Measurements from ENCODE around the gene GJC3.

GJC3 gene

GRCh38 chr7:99927536-99927935 lies 1.9 kb downstream of the GJC3 start:
- no peak for ATAC-seq
- TF ChIP-seq ESRRG (CRISPR knock-in tag; IDR thresholded peaks at IDR 0.05) (no peak), CSRNP3 (CRISPR knock-in tag; IDR thresholded peaks at IDR 0.05) (no peak), CREB5 (CRISPR knock-in tag; IDR thresholded peaks at IDR 0.05; ENCODE audit: low read depth) (no peak), RARB (CRISPR knock-in tag; IDR thresholded peaks at IDR 0.05) (no peak), TCF4 (CRISPR knock-in tag; IDR thresholded peaks at IDR 0.05; ENCODE audit: borderline replicate concordance) (no peak), GLIS3 (CRISPR knock-in tag; IDR thresholded peaks at IDR 0.05) (no peak), ZC3H10 (CRISPR knock-in tag; IDR thresholded peaks at IDR 0.05) (no peak), ISL1 (CRISPR knock-in tag; IDR thresholded peaks at IDR 0.05) (no peak), OSR1 (CRISPR knock-in tag; IDR thresholded peaks at IDR 0.05) (no peak), CSDC2 (CRISPR knock-in tag; IDR thresholded peaks at IDR 0.05) (no peak), PATZ1 (CRISPR knock-in tag; IDR thresholded peaks at IDR 0.05; ENCODE audit: borderline replicate concordance) (no peak), ZNF70 (CRISPR knock-in tag; IDR thresholded peaks at IDR 0.05) (no peak)

GRCh38 chr7:99926321-99926720 lies 3.1 kb downstream of the GJC3 start:
- no peak for ATAC-seq
- TF ChIP-seq ESRRG (CRISPR knock-in tag; IDR thresholded peaks at IDR 0.05) = no peak
- TF ChIP-seq CSRNP3 (CRISPR knock-in tag; IDR thresholded peaks at IDR 0.05) = no peak
- TF ChIP-seq ZFP30 (CRISPR knock-in tag; IDR thresholded peaks at IDR 0.05) = no peak
- TF ChIP-seq CSDC2 (CRISPR knock-in tag; IDR thresholded peaks at IDR 0.05) = no peak
- no peak for TF ChIP-seq ZNF565 (CRISPR knock-in tag; conservative IDR thresholded peaks at IDR 0.05; ENCODE audit: low read depth)
- no peak for TF ChIP-seq ZC3H10 (CRISPR knock-in tag; IDR thresholded peaks at IDR 0.05)
- no peak for TF ChIP-seq RARB (CRISPR knock-in tag; IDR thresholded peaks at IDR 0.05)
- TF ChIP-seq TCF4 (CRISPR knock-in tag; IDR thresholded peaks at IDR 0.05; ENCODE audit: borderline replicate concordance) = no peak
- TF ChIP-seq POU6F1 (CRISPR knock-in tag; IDR thresholded peaks at IDR 0.05; ENCODE audit: borderline replicate concordance, low read depth) = no peak
- TF ChIP-seq PPARA (CRISPR knock-in tag; IDR thresholded peaks at IDR 0.05; ENCODE audit: borderline replicate concordance) = no peak
- TF ChIP-seq ZNF8 (CRISPR knock-in tag; IDR thresholded peaks at IDR 0.05) = no peak
- no peak for TF ChIP-seq ZFP3 (CRISPR knock-in tag; IDR thresholded peaks at IDR 0.05)
- no peak for TF ChIP-seq ISL1 (CRISPR knock-in tag; IDR thresholded peaks at IDR 0.05)
- TF ChIP-seq PATZ1 (CRISPR knock-in tag; IDR thresholded peaks at IDR 0.05; ENCODE audit: borderline replicate concordance) = no peak
- TF ChIP-seq CREB5 (CRISPR knock-in tag; IDR thresholded peaks at IDR 0.05; ENCODE audit: low read depth) = no peak
- TF ChIP-seq TOX (CRISPR knock-in tag; IDR thresholded peaks at IDR 0.05; ENCODE audit: borderline replicate concordance) = no peak
- TF ChIP-seq ZNF70 (CRISPR knock-in tag; IDR thresholded peaks at IDR 0.05) = no peak

Data from SK-N-SH treated with all-trans-retinoic acid at 6 μM for 48 hours (cell line).